Peyer's patch (tissue), 4 donors: ENCODE results near the gene STOX1.

Experiments
- POLR2A ChIP-seq, 2 donors: fragments of 450-650 bp; IDR thresholded peaks; one replicate each; pipeline ENCODE4 v1.5.1; 2017; ENCODE audit warnings: antibody characterized with exemption in 2 of 2, mild to moderate bottlenecking in 2 of 2, moderate library complexity in 2 of 2
- TF ChIP-seq, protein P1 (sequence below), 6 experiments: fragments of 450-650 bp in 4 of 6; fragments of 200-600 bp in 2 of 6; sonication (generic) in 1 of 6; IDR thresholded peaks; one replicate each; pipeline ENCODE4 v1.5.1; 2017 to 2019; ENCODE audit warnings: antibody characterized with exemption in 6 of 6, mild to moderate bottlenecking in 3 of 6, moderate library complexity in 1 of 6

- TF ChIP-seq, protein P1, sequence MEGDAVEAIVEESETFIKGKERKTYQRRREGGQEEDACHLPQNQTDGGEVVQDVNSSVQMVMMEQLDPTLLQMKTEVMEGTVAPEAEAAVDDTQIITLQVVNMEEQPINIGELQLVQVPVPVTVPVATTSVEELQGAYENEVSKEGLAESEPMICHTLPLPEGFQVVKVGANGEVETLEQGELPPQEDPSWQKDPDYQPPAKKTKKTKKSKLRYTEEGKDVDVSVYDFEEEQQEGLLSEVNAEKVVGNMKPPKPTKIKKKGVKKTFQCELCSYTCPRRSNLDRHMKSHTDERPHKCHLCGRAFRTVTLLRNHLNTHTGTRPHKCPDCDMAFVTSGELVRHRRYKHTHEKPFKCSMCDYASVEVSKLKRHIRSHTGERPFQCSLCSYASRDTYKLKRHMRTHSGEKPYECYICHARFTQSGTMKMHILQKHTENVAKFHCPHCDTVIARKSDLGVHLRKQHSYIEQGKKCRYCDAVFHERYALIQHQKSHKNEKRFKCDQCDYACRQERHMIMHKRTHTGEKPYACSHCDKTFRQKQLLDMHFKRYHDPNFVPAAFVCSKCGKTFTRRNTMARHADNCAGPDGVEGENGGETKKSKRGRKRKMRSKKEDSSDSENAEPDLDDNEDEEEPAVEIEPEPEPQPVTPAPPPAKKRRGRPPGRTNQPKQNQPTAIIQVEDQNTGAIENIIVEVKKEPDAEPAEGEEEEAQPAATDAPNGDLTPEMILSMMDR (IDR thresholded peaks at IDR 0.05) = no peak
- no peak for TF ChIP-seq POLR2A (IDR thresholded peaks at IDR 0.05)
Measured at GRCh38 chr10:68832601-68833000, 5.3 kb downstream of the STOX1 start.
